HG03108 (cell line): ENCODE data around the gene TARS2.

Source experiments
- ATAC-seq: cut with Tn5 transposase; IDR thresholded peaks from one replicate; pipeline ENCODE4 v1.9.1; 2021; ENCODE audit warnings: moderate library complexity; ENCODE audit not compliant: unreplicated experiment

Gene TARS2

GRCh38 chr1:150555198-150555970, 68.2 kb downstream of the TARS2 start:
- ATAC-seq: no peak

DNA sequence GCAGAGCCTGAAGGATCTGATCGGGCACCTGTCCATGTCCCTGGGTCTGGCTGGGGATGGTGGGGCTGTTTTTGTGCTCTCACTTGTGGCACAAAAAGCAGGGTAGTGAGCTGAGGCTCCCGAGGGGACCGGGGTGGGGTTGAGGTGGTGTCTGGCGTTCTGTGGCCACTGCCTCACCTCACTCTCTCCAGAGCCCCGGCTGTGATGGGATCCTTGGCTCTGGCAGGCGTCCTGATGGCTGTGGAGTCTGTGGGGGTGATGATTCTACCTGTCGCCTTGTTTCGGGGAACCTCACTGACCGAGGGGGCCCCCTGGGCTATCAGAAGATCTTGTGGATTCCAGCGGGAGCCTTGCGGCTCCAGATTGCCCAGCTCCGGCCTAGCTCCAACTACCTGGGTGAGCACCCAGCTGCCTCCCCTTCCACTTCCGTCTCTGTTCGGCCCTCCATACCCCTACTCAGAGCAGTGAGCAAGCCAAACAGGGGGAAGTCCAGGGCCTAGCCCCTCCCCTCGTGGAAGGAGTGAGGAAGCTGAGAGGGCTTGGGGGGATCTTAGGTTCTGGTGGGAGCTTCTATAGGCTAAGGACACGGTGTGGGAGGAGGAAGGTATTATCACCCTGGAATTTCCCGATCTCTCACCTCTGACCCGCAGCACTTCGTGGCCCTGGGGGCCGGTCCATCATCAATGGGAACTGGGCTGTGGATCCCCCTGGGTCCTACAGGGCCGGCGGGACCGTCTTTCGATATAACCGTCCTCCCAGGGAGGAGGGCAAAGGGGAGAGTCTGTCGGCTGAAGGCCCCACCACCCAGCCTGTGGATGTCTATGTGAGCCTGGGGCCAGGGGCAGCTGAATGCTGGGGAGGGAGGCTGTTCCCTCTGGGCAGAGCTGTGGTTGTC, 69.0 kb downstream of the TARS2 start:
- no peak for ATAC-seq

- no peak for ATAC-seq
Measured at GRCh38 chr1:150557065-150557600, 69.9 kb downstream of the TARS2 start.
